HG03565 (cell line): ENCODE results near the gene WTAP.
"Not testable (repeated sequence)": the region's sequence is repeated elsewhere in the genome, so short reads cannot be mapped to it uniquely, and the experiment has no call there.

Source experiments
- ATAC-seq: cut with Tn5 transposase; IDR thresholded peaks from one replicate; pipeline ENCODE4 v1.9.1; 2021; ENCODE audit warnings: mild to moderate bottlenecking, moderate library complexity; ENCODE audit not compliant: unreplicated experiment

WTAP gene

DNA sequence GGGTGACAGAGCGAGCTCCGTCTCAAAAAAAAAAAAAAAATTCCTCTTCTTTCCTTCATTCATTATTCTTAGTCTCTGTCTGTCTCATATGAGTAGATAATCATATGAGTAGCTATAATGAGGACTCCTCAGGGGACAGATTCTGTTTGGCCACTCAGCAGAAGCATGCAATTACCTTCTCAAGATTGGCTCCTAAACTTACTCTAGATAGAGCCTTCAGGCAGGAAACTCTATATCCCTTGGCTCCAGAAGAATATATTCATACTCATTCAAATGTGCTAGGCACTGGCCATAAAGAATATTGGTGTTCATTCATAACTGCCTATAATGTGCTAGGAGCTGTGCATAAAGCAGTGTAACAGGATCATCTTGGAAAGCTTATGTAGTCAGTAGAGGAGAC lies 32.3 kb downstream of the WTAP start:
- no peak for ATAC-seq

- no peak for ATAC-seq
Observed at GRCh38 chr6:159760602-159761057, 33.3 kb downstream of the WTAP start.

GRCh38 chr6:159761129-159761872 lies 34.0 kb downstream of the WTAP start:
- ATAC-seq: no peak

GRCh38 chr6:159761873-159762680 lies 34.8 kb downstream of the WTAP start, which contains the start of gene ACAT2:
ACAT2 (plus strand) TSS chr6:159762045; CDS start chr6:159762088, 43 bp downstream.
- ATAC-seq: peak; percentile 94

GRCh38 chr6:159762681-159763293 lies 35.5 kb downstream of the WTAP start:
- no peak for ATAC-seq

- no peak for ATAC-seq
Observed at GRCh38 chr6:159766906-159767305, 39.6 kb downstream of the WTAP start.

- no peak for ATAC-seq
Observed at GRCh38 chr6:159769470-159769869, 42.2 kb downstream of the WTAP start.

GRCh38 chr6:159772196-159772595 lies 44.9 kb downstream of the WTAP start:
- ATAC-seq: no peak

GRCh38 chr6:159777240-159777904 lies 50.1 kb downstream of the WTAP start:
- no peak for ATAC-seq

GRCh38 chr6:159778131-159778530 lies 50.8 kb downstream of the WTAP start:
- ATAC-seq: no peak

DNA sequence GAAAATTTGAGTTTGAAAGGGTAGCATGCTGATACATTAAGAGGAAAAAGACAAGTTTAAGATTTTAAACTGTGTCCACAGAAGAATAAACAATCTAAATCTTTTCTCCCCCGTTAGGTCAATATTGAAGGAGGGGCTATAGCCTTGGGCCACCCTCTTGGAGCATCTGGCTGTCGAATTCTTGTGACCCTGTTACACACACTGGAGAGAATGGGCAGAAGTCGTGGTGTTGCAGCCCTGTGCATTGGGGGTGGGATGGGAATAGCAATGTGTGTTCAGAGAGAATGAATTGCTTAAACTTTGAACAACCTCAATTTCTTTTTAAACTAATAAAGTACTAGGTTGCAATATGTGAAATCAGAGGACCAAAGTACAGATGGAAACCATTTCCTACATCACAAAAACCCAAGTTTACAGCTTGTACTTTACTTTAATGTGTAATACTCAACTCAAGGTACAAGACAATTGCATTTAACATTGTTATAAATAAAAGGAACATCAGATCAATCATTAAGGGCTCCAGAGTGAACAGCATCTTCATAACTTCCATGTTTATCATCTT lies 51.3 kb downstream of the WTAP start:
- ATAC-seq: no peak

DNA sequence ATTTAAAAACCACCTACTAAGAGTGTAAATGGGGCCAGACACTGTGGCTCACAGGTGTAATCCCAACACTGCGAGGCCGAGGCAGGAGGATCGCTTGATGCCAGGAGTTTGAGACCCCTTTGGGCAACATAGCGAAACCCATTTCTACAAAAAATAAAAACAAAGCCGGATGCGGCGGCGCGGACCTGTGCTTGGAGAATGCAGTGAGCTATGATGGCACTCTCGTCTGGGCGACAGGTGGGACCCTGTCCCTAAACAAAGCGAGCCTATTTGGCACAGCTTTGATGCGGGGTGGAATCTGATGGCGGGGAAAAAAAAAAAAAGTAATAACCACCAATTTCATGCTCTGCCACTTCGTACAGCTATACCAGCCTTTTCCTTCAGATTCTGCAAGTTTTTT lies 61.0 kb downstream of the WTAP start:
- no peak for ATAC-seq

GRCh38 chr6:159788753-159789376 lies 61.6 kb downstream of the WTAP start:
- no peak for ATAC-seq

DNA sequence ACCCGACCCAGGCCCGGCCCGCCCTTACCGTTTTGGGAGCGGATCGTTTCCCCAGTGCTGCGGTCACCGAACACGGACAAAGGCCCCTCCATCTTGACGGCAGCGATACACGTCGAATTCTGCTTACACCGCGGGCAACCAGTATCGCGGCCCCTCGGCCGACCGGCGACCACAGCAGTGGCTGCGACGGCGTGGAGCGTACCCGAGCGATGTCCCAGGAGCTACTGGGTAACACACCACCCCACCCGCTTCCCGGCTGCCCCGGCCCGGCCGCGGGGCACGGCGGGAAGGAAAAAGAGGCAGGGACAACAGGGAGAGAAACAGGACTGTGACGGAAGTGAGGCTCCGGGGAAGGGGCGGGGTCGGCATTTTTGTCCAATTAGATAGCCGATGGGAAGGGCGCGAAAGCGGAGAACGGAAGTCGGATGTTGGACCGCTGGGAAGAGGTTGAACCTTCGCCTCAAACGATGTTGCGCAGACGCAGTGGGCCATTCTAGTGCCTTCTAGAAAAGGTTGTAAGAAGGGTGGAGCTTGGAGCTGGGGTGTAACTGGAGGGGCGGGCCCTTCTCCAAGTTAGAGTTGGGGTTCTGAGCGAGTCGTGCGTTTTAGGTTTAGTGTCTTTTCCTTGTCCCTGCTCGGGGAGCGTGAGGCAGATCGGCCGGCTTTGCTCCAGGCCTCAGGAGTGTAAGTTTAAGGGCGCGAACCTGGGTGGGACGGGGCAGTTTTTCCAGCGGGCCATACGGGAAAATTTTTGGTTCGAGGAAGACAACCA lies 62.3 kb downstream of the WTAP start, which contains the start of gene TCP1:
TCP1 (minus strand) TSS at position 226 of the 772 bp plus-strand sequence; CDS start at position 92, 134 bp downstream.
- peak; percentile 64 for ATAC-seq

DNA sequence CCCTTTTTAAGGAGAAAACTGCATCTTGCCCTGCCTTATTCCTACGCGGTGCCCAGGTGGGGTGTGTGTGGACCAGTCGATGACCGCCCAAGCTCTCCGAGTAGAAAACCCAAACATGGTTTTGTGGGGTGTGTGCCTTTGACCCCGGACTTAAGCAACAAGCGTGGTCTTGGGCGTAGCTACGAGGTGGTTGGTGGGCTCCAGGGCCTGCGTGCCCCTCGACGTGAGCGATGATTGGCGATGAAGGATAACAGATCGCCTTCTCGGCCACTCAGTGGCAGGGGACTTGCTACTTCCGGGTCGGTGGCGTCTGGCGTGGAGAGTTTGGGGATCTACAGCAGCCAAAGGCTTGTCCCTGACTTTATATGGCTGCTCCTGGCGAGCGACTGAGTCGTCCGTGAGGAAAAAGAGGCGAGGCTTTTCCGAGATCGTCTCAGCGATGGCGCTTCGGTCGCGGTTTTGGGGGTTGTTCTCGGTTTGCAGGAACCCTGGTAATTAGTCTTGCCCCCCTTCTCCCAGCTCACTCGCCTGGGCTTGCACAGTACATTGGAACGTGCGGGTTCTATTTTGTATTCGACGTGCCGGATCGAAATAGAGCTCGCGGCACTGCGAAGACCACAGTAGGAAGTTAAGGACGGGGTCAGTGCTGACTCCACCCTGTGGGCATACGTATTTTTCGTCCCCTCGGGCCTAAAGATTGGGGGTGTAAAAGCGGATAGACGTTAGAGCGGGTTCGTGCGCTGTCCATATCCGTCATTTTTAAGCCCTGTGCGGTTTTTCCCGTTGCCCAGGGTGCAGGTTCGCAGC lies 63.0 kb downstream of the WTAP start, which contains the start of gene MRPL18:
MRPL18 (plus strand) TSS at position 319 of the 807 bp plus-strand sequence; CDS start at position 440, 121 bp downstream.
- peak; percentile 86 for ATAC-seq

GRCh38 chr6:159790956-159791598 lies 63.8 kb downstream of the WTAP start:
- no peak for ATAC-seq

- ATAC-seq: not testable (repeated sequence)
Observed at GRCh38 chr6:159794976-159795375, 67.7 kb downstream of the WTAP start.

DNA sequence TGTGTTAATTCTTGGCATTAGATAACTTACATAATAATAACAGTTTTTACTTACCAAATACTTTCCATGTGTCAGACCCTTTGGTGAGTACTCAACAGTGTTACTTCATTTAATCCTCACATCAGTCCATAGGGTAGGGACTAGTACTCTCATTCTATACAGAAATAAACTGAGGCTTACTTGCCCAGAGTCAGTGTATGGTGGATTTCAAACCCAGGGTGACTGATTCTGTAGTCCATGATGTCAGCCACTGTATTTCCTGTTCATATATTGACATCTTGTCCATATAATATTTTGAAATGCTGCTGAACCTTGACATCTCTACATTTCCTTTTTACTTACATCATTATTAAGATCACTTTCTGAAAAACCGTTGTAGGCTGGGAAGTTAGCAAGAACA lies 70.2 kb downstream of the WTAP start:
- ATAC-seq: no peak
